Neural cell (in vitro differentiated cells): ENCODE measurements around the gene CHST8.

Source experiments
- EP300 ChIP-seq: fragments of 450-650 bp; conservative IDR thresholded peaks from 2 replicates; pipeline ENCODE4 v1.6.1; 2014; ENCODE audit warnings: antibody characterized with exemption, mild to moderate bottlenecking, moderate library complexity; ENCODE audit not compliant: poor library complexity, severe bottlenecking
- EZH2 ChIP-seq: fragments of 200-600, 300-800 bp; shearing (Covaris generic), sonication (generic); IDR thresholded peaks from 2 replicates; pipeline ENCODE4 v1.6.1; 2014; ENCODE audit warnings: antibody characterized with exemption, low read length, borderline replicate concordance, mild to moderate bottlenecking; ENCODE audit not compliant: insufficient read depth, poor library complexity, severe bottlenecking
- POLR2AphosphoS5 ChIP-seq: IDR thresholded peaks from 2 replicates; pipeline ENCODE4 v1.6.1; 2012
- REST ChIP-seq: IDR thresholded peaks from 2 replicates; pipeline ENCODE4 v1.6.1; 2012; ENCODE audit warnings: borderline replicate concordance
- SMC3 ChIP-seq: fragments of 450-650 bp; conservative IDR thresholded peaks from 2 replicates; pipeline ENCODE4 v1.6.1; 2014; ENCODE audit warnings: antibody characterized with exemption, mild to moderate bottlenecking, moderate library complexity; ENCODE audit not compliant: poor library complexity
- TAF1 ChIP-seq: IDR thresholded peaks from 2 replicates; pipeline ENCODE4 v1.6.1; 2012; ENCODE audit warnings: low read depth
- TF ChIP-seq, protein P1 (sequence below): fragments of 450-650 bp; IDR thresholded peaks from 2 replicates; pipeline ENCODE4 v1.5.1; 2014; ENCODE audit warnings: antibody characterized with exemption, mild to moderate bottlenecking, moderate library complexity; ENCODE audit not compliant: poor library complexity, severe bottlenecking

DNA sequence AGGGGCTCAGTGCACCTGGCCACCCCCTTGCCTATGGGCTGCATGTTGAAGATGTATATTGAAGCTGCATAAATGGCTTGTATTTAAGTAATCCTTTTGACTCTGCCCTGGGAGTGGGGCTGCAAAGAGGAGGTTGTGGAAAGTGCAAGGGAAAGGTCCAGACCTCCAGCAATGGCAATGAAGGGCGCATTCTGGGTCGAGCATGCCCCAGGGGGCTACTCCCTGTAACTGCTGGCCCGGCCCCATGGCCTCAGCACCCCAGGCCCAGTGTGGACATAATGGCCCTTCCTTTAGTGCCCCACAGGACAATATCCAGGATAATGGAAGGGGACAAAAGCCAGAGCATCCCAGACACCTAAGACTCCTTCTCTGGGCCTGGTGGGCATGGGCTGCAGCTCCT is 43.1 kb upstream of the CHST8 start:
- TF ChIP-seq, protein P1, sequence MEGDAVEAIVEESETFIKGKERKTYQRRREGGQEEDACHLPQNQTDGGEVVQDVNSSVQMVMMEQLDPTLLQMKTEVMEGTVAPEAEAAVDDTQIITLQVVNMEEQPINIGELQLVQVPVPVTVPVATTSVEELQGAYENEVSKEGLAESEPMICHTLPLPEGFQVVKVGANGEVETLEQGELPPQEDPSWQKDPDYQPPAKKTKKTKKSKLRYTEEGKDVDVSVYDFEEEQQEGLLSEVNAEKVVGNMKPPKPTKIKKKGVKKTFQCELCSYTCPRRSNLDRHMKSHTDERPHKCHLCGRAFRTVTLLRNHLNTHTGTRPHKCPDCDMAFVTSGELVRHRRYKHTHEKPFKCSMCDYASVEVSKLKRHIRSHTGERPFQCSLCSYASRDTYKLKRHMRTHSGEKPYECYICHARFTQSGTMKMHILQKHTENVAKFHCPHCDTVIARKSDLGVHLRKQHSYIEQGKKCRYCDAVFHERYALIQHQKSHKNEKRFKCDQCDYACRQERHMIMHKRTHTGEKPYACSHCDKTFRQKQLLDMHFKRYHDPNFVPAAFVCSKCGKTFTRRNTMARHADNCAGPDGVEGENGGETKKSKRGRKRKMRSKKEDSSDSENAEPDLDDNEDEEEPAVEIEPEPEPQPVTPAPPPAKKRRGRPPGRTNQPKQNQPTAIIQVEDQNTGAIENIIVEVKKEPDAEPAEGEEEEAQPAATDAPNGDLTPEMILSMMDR, result no peak
- TF ChIP-seq POLR2AphosphoS5 (no peak), EP300 (no peak), REST (no peak), TAF1 (no peak), SMC3 (no peak), EZH2 (no peak)
